ENCODE data around the gene RASGEF1C. TPM values are rescaled to one million over a fixed set of nuclear protein-coding genes. Genes with fewer than 3 reads are reported as not detected.

RASGEF1C gene
- total and polyA plus RNA-seq, 2 of the 13 experiments (the other 11 are each of a cell fraction or from before 2014, with no cell fraction given): not detected

GRCh38 chr5:180071531-180072255, 137.3 kb downstream of the RASGEF1C start, which contains the start of gene RNF130 (continued):
- TF ChIP-seq, protein P1, sequence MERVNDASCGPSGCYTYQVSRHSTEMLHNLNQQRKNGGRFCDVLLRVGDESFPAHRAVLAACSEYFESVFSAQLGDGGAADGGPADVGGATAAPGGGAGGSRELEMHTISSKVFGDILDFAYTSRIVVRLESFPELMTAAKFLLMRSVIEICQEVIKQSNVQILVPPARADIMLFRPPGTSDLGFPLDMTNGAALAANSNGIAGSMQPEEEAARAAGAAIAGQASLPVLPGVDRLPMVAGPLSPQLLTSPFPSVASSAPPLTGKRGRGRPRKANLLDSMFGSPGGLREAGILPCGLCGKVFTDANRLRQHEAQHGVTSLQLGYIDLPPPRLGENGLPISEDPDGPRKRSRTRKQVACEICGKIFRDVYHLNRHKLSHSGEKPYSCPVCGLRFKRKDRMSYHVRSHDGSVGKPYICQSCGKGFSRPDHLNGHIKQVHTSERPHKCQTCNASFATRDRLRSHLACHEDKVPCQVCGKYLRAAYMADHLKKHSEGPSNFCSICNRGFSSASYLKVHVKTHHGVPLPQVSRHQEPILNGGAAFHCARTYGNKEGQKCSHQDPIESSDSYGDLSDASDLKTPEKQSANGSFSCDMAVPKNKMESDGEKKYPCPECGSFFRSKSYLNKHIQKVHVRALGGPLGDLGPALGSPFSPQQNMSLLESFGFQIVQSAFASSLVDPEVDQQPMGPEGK (CRISPR knock-in tag; IDR thresholded peaks at IDR 0.05): peak; percentile 54
- TF ChIP-seq ZNF616 (CRISPR knock-in tag; IDR thresholded peaks at IDR 0.05; ENCODE audit: low read depth) (peak; percentile 98), ATF1 (CRISPR knock-in tag; IDR thresholded peaks at IDR 0.05) (no peak), ZBTB8A (CRISPR knock-in tag; IDR thresholded peaks at IDR 0.05; ENCODE audit: borderline replicate concordance, low read depth) (peak; percentile 94; the same call in 1 of the 2 replicates), ZNF451 (CRISPR knock-in tag; IDR thresholded peaks at IDR 0.05) (peak; percentile 99), MAX (IDR thresholded peaks at IDR 0.05) (peak; percentile 100), FOXP1 (IDR thresholded peaks at IDR 0.05) (no peak), FOXP1 (CRISPR knock-in tag; IDR thresholded peaks at IDR 0.05) (no peak), KLF9 (CRISPR knock-in tag; IDR thresholded peaks at IDR 0.05; ENCODE audit: low read depth) (peak; percentile 93; the same call in 1 of the 2 replicates), NONO (IDR thresholded peaks at IDR 0.05) (no peak), NONO (CRISPR knock-in tag; conservative IDR thresholded peaks at IDR 0.05) (peak; percentile 84), ZNF30 (CRISPR knock-in tag; IDR thresholded peaks at IDR 0.05) (peak; percentile 96), ATM (IDR thresholded peaks at IDR 0.05; ENCODE audit: borderline replicate concordance) (no peak), MIER2 (CRISPR knock-in tag; IDR thresholded peaks at IDR 0.05) (peak; percentile 56; the same call in 1 of the 2 replicates), ZNF138 (CRISPR knock-in tag; IDR thresholded peaks at IDR 0.05; ENCODE audit: low read depth) (peak; percentile 99), NFIC (IDR thresholded peaks at IDR 0.05; ENCODE audit: low read length) (no peak), GTF3A (CRISPR knock-in tag; conservative IDR thresholded peaks at IDR 0.05) (no peak), SMARCC2 (IDR thresholded peaks at IDR 0.05) (no peak), ZBTB7A (CRISPR knock-in tag; IDR thresholded peaks at IDR 0.05) (peak; percentile 96), ZNF652 (CRISPR knock-in tag; IDR thresholded peaks at IDR 0.05; ENCODE audit: borderline replicate concordance, low read depth) (no peak)
- TF ChIP-seq, protein P2, sequence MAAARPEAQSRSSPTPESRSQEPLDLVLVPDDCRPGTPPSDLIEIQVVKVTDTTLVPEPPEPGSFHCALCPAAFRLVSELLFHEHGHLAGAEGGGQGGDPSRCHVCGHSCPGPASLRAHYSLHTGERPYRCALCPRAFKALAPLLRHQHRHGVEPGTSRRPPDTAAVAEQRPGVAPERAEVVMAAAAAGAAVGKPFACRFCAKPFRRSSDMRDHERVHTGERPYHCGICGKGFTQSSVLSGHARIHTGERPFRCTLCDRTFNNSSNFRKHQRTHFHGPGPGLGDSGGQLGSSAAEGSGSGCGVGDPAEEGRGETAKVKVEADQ (CRISPR knock-in tag; IDR thresholded peaks at IDR 0.05; ENCODE audit: borderline replicate concordance): peak; percentile 95
- TF ChIP-seq, protein P3, sequence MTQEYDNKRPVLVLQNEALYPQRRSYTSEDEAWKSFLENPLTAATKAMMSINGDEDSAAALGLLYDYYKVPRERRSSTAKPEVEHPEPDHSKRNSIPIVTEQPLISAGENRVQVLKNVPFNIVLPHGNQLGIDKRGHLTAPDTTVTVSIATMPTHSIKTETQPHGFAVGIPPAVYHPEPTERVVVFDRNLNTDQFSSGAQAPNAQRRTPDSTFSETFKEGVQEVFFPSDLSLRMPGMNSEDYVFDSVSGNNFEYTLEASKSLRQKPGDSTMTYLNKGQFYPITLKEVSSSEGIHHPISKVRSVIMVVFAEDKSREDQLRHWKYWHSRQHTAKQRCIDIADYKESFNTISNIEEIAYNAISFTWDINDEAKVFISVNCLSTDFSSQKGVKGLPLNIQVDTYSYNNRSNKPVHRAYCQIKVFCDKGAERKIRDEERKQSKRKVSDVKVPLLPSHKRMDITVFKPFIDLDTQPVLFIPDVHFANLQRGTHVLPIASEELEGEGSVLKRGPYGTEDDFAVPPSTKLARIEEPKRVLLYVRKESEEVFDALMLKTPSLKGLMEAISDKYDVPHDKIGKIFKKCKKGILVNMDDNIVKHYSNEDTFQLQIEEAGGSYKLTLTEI (CRISPR knock-in tag; conservative IDR thresholded peaks at IDR 0.05): peak; percentile 68; the same call in 1 of the 2 replicates
- TF ChIP-seq, protein P4, sequence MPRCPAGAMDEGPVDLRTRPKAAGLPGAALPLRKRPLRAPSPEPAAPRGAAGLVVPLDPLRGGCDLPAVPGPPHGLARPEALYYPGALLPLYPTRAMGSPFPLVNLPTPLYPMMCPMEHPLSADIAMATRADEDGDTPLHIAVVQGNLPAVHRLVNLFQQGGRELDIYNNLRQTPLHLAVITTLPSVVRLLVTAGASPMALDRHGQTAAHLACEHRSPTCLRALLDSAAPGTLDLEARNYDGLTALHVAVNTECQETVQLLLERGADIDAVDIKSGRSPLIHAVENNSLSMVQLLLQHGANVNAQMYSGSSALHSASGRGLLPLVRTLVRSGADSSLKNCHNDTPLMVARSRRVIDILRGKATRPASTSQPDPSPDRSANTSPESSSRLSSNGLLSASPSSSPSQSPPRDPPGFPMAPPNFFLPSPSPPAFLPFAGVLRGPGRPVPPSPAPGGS (CRISPR knock-in tag; IDR thresholded peaks at IDR 0.05): peak; percentile 98
